Activated CD4-positive, alpha-beta T cell treated with anti-CD3 and anti-CD28 coated beads, Interleukin-2, amount 10 ng/mL, durations not matched to agents 7 days and 5 days (primary cell): ENCODE measurements around the gene CEACAM20. TPM values are rescaled to one million over a fixed set of nuclear protein-coding genes. Genes with fewer than 3 reads are reported as not detected.
A peak's percentile ranks its signal among the peaks of the same experiment; 100 is the strongest.
"Not testable (repeated sequence)": the region's sequence is repeated elsewhere in the genome, so short reads cannot be mapped to it uniquely, and the experiment has no call there.

Experiments used
- CTCF ChIA-PET: fragments of 350-600 bp; sonication (Branson Sonifier 250); formaldehyde crosslinking; loops from one replicate; lab custom pipeline; 2021; ENCODE audit warnings: antibody characterized with exemption; lab: Charles Lee
- POLR2A ChIA-PET: fragments of 350-600 bp; sonication (Branson Sonifier 250); formaldehyde crosslinking; loops from one replicate; lab custom pipeline; 2021; ENCODE audit warnings: antibody characterized with exemption; lab: Charles Lee
- DNase-seq: peaks from one replicate; pipeline ENCODE4 v3.0.0-alpha.2; 2020
- H3K27ac Mint-ChIP-seq: one replicate; pipeline ENCODE4 v1.8.0; 2021; ENCODE audit warnings: mild to moderate bottlenecking, moderate library complexity, mixed read lengths
- H3K27me3 Mint-ChIP-seq: one replicate; pipeline ENCODE4 v1.8.0; 2021; ENCODE audit warnings: mixed read lengths
- H3K36me3 Mint-ChIP-seq: one replicate; pipeline ENCODE4 v1.8.0; 2021; ENCODE audit warnings: low read depth, mixed read lengths
- H3K4me1 Mint-ChIP-seq: one replicate; pipeline ENCODE4 v1.8.0; 2021; ENCODE audit warnings: mixed read lengths
- H3K4me3 Mint-ChIP-seq: one replicate; pipeline ENCODE4 v1.8.0; 2021; ENCODE audit warnings: mild to moderate bottlenecking, moderate library complexity, mixed read lengths
- H3K9me3 Mint-ChIP-seq: one replicate; pipeline ENCODE4 v1.8.0; 2021; ENCODE audit warnings: mixed read lengths
- total RNA-seq, 2 experiments: library from RNA; stranded (reverse); gene quantifications; one replicate each; pipeline ENCODE4 v1.2.3, GENCODE V29; 2021

CEACAM20 gene
- total RNA-seq, 2 experiments from 2014 or later, result not detected

DNA sequence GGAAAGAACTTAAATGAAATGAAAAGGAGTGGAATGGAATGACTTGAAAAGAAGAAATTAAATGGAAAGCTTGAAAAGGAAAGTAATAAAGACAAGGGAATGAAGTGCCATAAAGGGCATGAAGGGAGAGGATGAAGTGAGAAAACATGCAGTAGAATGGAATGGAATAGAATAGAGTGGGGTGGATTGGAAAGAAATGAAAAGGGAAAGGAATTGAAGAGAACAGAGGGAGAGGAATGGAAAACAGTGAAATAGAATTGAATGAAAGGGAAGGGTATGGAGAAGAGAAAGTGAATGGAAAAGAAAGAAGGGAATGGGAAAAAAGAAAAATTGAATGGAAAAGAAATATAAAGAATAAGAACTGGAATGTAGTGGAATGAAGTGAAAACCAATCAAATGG, 20.0 kb downstream of the CEACAM20 start:
- POLR2A ChIA-PET, result no interaction called here
- Mint-ChIP-seq H3K4me1 (no peaks in the 10 kb centered on the region), H3K36me3 (no peaks in the 10 kb centered on the region), H3K4me3 (no peak overlapping the region), H3K27me3 (peaks cover 2% of the 10 kb centered on the region), H3K27ac (no peak overlapping the region), H3K9me3 (peaks cover 35% of the 10 kb centered on the region)
- DNase-seq, result no peak
- CTCF ChIA-PET, result interaction anchor here (0.5 kb wide), 1 partner anchor 1885 kb away, joined by 3 read pairs; no protein-coding TSS in a partner anchor

DNA sequence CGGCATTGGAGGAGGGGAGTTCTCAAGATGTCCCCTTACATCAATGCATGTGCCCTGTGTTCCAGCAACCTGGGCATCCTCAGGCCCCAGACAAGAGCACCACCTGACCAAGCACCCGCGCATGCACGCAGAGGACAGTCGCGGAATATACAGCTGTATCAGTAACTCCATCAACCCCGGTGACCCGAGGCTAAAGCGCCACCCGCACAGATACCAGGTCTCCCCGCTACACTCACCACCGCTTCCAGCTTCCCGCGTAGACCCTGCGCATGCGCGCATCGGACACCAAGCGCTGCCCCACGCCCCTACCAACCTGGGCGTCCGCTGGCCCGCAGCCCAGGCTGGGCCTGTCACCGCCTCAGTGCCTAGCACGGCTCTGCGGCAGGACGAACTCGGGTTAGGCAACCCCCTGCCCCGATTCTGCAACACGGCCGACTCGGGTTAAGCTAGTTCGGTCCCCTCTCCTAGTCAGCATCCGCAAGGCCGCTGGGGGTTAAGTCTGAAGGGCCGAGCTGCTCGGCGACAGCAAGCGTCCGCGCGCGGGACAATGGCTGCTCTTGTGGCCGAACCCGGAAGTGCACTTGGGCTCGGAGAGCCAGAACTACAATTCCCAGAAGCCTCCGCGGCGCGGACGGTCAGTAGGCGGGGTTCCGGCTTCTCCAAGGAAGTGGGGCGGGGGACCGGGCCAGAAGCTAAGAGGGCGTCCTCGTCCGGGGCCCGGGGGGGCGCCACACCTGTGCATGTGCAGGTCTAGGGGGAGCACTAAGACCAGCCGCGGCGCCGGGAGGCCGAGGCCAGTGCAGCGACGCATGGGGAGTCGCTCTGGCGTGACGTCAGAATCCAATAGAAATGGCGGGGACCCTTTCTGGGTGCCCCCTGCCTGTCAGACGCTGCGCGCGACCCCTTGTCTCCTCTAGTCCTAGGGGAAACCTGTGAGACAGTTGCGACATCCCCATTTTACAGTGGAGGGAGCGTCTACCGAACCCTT, 29.2 kb downstream of the CEACAM20 start, which contains the start of gene ZNF180:
ZNF180 (minus strand) TSS at position 561 of the 988 bp plus-strand sequence. CDS start 3,188 bp downstream, outside the sequence.
- Mint-ChIP-seq H3K27me3 (no peaks in the 10 kb centered on the region), H3K27ac (peak within 1 kb of the TSS; percentile 91), H3K4me3 (peak within 1 kb of the TSS; percentile 88), H3K4me1 (peaks cover 31% of the 10 kb centered on the region), H3K36me3 (peaks cover 56% of the 10 kb centered on the region), H3K9me3 (peaks cover 56% of the 10 kb centered on the region)
- ChIA-PET CTCF (no interaction called here), POLR2A (no interaction called here)
- peak; percentile 95 for DNase-seq

DNA sequence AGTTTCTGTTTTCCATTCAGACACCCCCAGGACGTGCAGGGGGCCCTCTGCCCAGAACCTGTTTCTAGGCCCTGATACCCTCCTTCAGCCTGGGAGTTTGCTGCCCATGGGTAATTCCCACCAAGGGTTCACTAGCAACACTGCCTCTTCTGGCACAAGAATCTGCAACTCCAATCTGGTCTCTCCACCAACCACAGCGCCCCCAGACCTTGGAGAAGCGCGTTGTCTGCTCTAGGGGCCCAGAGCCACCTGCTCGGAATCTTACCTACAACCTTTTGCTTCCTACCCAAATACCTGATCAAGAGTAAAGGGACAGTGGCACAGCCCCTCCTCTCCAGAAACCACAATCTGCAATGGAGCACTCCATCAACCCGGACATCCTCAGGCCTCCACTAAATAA, 29.9 kb downstream of the CEACAM20 start:
- ChIA-PET POLR2A (no interaction called here), CTCF (no interaction called here)
- Mint-ChIP-seq H3K4me1 (peaks cover 31% of the 10 kb centered on the region), H3K9me3 (peaks cover 60% of the 10 kb centered on the region), H3K4me3 (peak overlapping the region; percentile 88), H3K27ac (peak overlapping the region; percentile 91), H3K36me3 (peaks cover 63% of the 10 kb centered on the region), H3K27me3 (no peaks in the 10 kb centered on the region)
- DNase-seq, result no peak

DNA sequence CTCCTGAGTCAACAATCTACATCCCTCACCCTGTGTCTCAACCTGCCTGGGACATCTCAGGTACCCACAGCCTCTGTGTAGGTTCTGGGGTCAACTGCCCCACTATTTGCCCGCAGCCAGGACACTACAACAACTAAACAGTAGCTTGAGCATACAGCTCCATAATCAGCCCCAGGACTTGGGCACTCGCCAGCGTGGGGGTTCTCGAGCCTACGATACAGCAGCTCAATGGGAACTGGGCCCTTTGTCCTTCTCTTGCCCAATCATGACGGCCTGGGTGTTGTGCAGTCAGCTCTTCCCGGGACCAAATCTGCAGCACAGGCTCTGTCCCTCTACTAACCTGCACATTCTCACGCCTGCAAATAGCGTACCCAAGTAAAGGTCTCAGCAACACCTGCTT, 30.5 kb downstream of the CEACAM20 start:
- DNase-seq, result no peak
- POLR2A ChIA-PET, result no interaction called here
- Mint-ChIP-seq H3K27me3 (no peaks in the 10 kb centered on the region), H3K4me3 (peak overlapping the region; percentile 88), H3K9me3 (peaks cover 61% of the 10 kb centered on the region), H3K4me1 (peaks cover 31% of the 10 kb centered on the region), H3K27ac (peak overlapping the region; percentile 41), H3K36me3 (peaks cover 69% of the 10 kb centered on the region)
- CTCF ChIA-PET, result no interaction called here

DNA sequence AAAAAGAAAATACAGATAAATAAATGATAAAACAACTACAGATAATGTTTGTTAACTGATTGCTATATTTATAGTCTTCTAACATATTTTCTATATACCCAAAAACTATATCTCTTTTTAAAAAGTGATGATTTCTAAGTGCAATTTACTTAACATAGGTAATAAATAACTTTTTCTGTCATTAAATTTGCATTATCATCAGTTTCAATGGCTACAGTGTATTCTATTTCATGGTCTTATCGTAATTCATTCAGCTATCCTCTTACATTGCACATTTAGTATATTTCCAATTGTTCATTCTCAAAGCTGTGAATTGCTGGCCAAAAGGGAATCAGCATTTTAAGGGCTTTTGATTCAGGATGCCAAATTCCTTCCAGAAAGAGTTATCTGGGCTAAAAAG, 32.8 kb downstream of the CEACAM20 start:
- DNase-seq, result no peak
- Mint-ChIP-seq H3K36me3 (peaks cover 88% of the 10 kb centered on the region), H3K4me3 (no peak overlapping the region), H3K27me3 (no peaks in the 10 kb centered on the region), H3K27ac (no peak overlapping the region), H3K4me1 (peaks cover 31% of the 10 kb centered on the region), H3K9me3 (peaks cover 70% of the 10 kb centered on the region)
- ChIA-PET POLR2A (no interaction called here), CTCF (no interaction called here)

DNA sequence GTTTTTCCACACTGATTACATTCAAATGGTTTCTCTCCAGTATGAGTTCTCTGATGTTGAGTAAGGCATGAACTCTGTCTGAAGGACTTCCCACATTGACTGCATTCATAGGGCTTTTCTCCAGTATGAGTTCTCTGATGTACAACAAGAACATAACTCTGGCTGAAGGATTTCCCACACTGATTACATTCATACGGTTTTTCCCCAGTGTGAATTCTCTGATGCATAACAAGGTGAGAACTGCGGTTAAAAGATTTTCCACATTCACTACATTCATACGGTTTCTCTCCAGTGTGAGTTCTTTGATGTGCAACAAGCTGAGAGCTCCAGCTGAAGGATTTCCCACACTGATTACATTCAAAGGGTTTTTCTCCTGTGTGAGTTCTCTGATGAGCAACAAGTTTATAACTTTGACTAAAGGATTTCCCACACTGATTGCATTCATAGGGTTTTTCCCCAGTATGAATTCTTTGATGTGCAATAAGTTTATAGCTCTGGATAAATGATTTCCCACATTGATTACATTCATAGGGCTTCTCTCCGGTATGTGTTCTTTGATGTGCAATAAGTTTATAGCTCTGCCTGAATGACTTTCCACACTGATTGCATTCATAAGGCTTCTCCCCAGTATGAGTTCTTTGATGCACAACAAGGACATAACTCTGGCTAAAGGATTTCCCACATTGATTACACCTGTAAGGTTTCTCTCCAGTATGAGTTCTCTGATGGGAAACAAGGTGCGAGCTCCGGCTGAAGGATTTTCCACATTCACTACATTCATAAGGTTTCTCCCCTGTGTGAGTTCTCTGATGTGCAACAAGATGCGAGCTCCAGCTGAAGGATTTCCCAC, 52.7 kb downstream of the CEACAM20 start:
- H3K36me3 Mint-ChIP-seq, result peaks cover 87% of the 10 kb centered on the region
- no peaks in the 10 kb centered on the region for H3K4me1 Mint-ChIP-seq
- CTCF ChIA-PET, result no interaction called here
- no peak for DNase-seq
- POLR2A ChIA-PET, result no interaction called here
- H3K4me3 Mint-ChIP-seq, result no peak overlapping the region
- H3K9me3 Mint-ChIP-seq, result peaks cover 84% of the 10 kb centered on the region
- no peak overlapping the region for H3K27ac Mint-ChIP-seq
- H3K27me3 Mint-ChIP-seq, result no peaks in the 10 kb centered on the region

DNA sequence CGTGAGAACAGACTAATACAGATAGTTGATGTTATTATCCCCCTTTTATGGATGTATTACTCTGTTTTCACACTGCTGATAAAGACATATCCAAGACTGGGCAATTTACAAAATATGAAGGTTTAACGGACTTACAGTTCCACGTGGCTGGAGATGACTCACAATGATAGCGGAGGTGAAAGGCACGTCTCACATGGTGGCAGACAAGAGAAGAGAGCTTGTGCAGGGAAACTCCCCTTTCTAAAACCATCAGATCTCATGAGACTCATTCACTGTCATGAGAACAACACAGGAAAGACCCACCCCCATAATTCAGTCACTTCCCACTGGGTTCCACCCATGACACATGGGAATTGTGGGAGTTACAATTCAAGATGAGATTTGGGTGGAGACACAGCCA, 60.7 kb downstream of the CEACAM20 start:
- CTCF ChIA-PET, POLR2A ChIA-PET, H3K27ac Mint-ChIP-seq, H3K4me1 Mint-ChIP-seq, DNase-seq, H3K27me3 Mint-ChIP-seq, H3K4me3 Mint-ChIP-seq: not testable (repeated sequence)
- Mint-ChIP-seq H3K9me3 (peaks cover 83% of the 10 kb centered on the region), H3K36me3 (peaks cover 14% of the 10 kb centered on the region)

DNA sequence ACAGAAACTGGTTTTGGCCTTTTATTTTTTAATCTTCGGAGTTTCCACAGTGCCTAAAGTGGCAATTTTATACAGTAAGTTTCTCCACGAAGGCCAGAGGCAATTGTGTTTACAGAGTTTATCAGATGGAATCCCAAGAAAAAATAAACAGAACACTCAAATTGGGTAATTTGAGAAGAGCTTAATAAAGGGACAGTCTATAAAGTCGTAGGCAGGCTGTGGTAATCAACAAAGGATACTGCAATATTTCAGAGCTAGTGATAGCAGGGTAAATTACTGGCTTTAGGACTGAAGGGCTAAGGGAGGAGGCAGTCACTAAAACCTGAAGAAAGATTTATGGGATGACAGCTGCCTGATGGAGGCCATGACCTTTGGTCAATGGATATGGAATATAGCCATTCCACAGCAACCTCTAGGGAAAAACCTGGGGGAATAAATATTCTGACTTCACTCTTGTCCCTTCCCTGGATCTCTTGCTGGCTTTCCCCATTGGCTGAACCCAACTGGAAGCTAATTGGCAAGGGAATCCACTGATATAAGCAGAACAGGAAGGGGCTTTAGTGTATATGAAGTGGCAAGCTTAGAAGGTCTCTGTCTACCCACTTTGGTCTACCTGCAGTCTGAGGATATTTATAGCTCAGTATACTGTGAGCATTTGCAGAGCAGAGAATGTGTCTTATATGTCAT, 66.7 kb downstream of the CEACAM20 start:
- POLR2A ChIA-PET, CTCF ChIA-PET, H3K4me1 Mint-ChIP-seq, H3K27ac Mint-ChIP-seq, H3K36me3 Mint-ChIP-seq, DNase-seq, H3K27me3 Mint-ChIP-seq, H3K4me3 Mint-ChIP-seq: not testable (repeated sequence)
- peaks cover 51% of the 10 kb centered on the region for H3K9me3 Mint-ChIP-seq

Other genes with a start within 250 kb of the CEACAM20 start
- gene ZNF235, start 224.7 kb downstream of the CEACAM20 start, total RNA-seq, result 1 to 10 TPM; 4.9 to 5.5 TPM
- gene ZNF112, start 173.0 kb downstream of the CEACAM20 start, total RNA-seq, result not detected
- gene ZNF285, start 128.1 kb downstream of the CEACAM20 start, total RNA-seq, result 1 to 10 TPM; 1.4 to 2.2 TPM
- under 1 TPM; 0.60 to 0.77 TPM for gene ZNF229, start 81.2 kb downstream of the CEACAM20 start, total RNA-seq
- gene ZNF180, start 29.2 kb downstream of the CEACAM20 start, total RNA-seq, result 10 to 100 TPM in 1 of 2 experiments, 1 to 10 TPM in 1; 9.6 to 11.7 TPM
- gene IGSF23, start 83.9 kb upstream of the CEACAM20 start, total RNA-seq, result not detected
- 1 to 10 TPM; 1.9 TPM for gene PVR, start 114.2 kb upstream of the CEACAM20 start, total RNA-seq
- under 1 TPM in 1 of 2 experiments, not detected in 1; 0.23 TPM for gene CEACAM19, start 141.8 kb upstream of the CEACAM20 start, total RNA-seq
- not detected for gene CEACAM16, start 169.5 kb upstream of the CEACAM20 start, total RNA-seq
- 10 to 100 TPM; 38.7 to 40.2 TPM for gene BCL3, start 219.0 kb upstream of the CEACAM20 start, total RNA-seq
- not detected for gene CBLC, start 248.2 kb upstream of the CEACAM20 start, total RNA-seq